Measurements from ENCODE around the gene SDK1.

SDK1 gene

DNA sequence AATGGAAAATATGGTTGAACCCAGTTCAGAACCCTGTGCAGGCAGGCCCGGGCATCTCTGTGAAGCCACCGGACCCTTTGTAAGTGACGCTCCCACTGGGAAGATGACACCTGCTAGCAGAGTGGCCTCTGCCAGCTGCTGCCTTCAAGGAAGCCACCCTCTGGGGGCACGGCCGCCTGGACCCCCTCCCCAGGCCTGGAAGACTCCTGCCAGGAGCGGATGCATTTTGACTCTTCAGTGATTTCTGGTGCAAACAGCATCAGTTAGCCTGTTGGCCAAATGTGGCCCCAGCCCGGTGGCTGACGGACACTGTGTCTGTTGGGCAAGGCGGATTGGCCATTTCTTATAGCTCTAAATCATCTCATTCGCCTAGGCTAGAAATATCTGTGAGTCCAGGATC lies 867.0 kb downstream of the SDK1 start:
- Histone ChIP-seq H3K4me1 (ENCODE audit: insufficient read depth, poor library complexity, severe bottlenecking) (no peaks in the 10 kb centered on the region), H3K36me3 (ENCODE audit: low read depth) (no peaks in the 10 kb centered on the region), H3K27me3 (ENCODE audit: insufficient read depth, poor library complexity, severe bottlenecking) (no peaks in the 10 kb centered on the region), H3K27ac (ENCODE audit: poor library complexity, severe bottlenecking) (no peak overlapping the region), H3K4me3 (ENCODE audit: severe bottlenecking) (no peak overlapping the region), H3K9me3 (ENCODE audit: severe bottlenecking) (no peaks in the 10 kb centered on the region)
- TF ChIP-seq, protein P1, sequence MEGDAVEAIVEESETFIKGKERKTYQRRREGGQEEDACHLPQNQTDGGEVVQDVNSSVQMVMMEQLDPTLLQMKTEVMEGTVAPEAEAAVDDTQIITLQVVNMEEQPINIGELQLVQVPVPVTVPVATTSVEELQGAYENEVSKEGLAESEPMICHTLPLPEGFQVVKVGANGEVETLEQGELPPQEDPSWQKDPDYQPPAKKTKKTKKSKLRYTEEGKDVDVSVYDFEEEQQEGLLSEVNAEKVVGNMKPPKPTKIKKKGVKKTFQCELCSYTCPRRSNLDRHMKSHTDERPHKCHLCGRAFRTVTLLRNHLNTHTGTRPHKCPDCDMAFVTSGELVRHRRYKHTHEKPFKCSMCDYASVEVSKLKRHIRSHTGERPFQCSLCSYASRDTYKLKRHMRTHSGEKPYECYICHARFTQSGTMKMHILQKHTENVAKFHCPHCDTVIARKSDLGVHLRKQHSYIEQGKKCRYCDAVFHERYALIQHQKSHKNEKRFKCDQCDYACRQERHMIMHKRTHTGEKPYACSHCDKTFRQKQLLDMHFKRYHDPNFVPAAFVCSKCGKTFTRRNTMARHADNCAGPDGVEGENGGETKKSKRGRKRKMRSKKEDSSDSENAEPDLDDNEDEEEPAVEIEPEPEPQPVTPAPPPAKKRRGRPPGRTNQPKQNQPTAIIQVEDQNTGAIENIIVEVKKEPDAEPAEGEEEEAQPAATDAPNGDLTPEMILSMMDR (IDR thresholded peaks at IDR 0.05; ENCODE audit: poor library complexity, severe bottlenecking) = no peak
- ATAC-seq (ENCODE audit: low read depth) (no peak), DNase-seq (ENCODE audit: low spot score) (no peak)

- Histone ChIP-seq H3K27me3 (ENCODE audit: insufficient read depth, poor library complexity, severe bottlenecking) (no peaks in the 10 kb centered on the region), H3K4me1 (ENCODE audit: insufficient read depth, poor library complexity, severe bottlenecking) (no peaks in the 10 kb centered on the region), H3K4me3 (ENCODE audit: severe bottlenecking) (no peak overlapping the region), H3K9me3 (ENCODE audit: severe bottlenecking) (no peaks in the 10 kb centered on the region), H3K27ac (ENCODE audit: poor library complexity, severe bottlenecking) (no peak overlapping the region), H3K36me3 (ENCODE audit: low read depth) (no peaks in the 10 kb centered on the region)
- TF ChIP-seq, protein P1 (IDR thresholded peaks at IDR 0.05; ENCODE audit: poor library complexity, severe bottlenecking) = no peak
- ATAC-seq (ENCODE audit: low read depth) (no peak), DNase-seq (ENCODE audit: low spot score) (no peak)
Measured at GRCh38 chr7:4168541-4168940, 867.5 kb downstream of the SDK1 start.

DNA sequence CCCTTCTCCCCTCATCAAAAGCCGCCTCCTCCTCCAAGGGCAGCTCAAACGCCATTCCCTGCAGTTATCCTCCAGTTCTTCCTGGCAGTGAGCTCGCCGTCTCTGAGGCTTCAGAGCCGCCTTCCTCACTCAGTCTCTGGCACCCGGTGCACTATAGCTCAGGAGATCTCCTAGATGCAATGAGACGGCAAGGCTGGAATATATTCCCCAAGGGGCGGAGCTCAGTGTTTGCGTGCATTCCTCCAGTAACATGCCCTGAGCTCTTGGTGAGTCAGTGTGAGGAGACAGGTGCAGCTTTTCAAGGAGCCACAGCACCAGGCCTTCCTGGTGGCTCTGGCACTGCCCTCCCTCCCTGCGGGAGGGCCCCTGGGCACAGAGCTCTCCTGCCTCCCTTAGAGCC lies 868.4 kb downstream of the SDK1 start:
- ATAC-seq (ENCODE audit: low read depth) (peak; percentile 77), DNase-seq (ENCODE audit: low spot score) (no peak)
- Histone ChIP-seq H3K4me3 (ENCODE audit: severe bottlenecking) (no peak overlapping the region), H3K9me3 (ENCODE audit: severe bottlenecking) (no peaks in the 10 kb centered on the region), H3K36me3 (ENCODE audit: low read depth) (no peaks in the 10 kb centered on the region), H3K27ac (ENCODE audit: poor library complexity, severe bottlenecking) (no peak overlapping the region), H3K27me3 (ENCODE audit: insufficient read depth, poor library complexity, severe bottlenecking) (no peaks in the 10 kb centered on the region), H3K4me1 (ENCODE audit: insufficient read depth, poor library complexity, severe bottlenecking) (no peaks in the 10 kb centered on the region)
- TF ChIP-seq, protein P1 (IDR thresholded peaks at IDR 0.05; ENCODE audit: poor library complexity, severe bottlenecking) = no peak

GRCh38 chr7:4170997-4171786 lies 870.1 kb downstream of the SDK1 start:
- Histone ChIP-seq H3K27ac (ENCODE audit: poor library complexity, severe bottlenecking) (no peak overlapping the region), H3K4me1 (ENCODE audit: insufficient read depth, poor library complexity, severe bottlenecking) (no peaks in the 10 kb centered on the region), H3K36me3 (ENCODE audit: low read depth) (no peaks in the 10 kb centered on the region), H3K9me3 (ENCODE audit: severe bottlenecking) (no peaks in the 10 kb centered on the region), H3K27me3 (ENCODE audit: insufficient read depth, poor library complexity, severe bottlenecking) (no peaks in the 10 kb centered on the region), H3K4me3 (ENCODE audit: severe bottlenecking) (no peak overlapping the region)
- DNase-seq (ENCODE audit: low spot score) = no peak
- TF ChIP-seq, protein P1 (IDR thresholded peaks at IDR 0.05; ENCODE audit: poor library complexity, severe bottlenecking) = no peak
- no peak for ATAC-seq (ENCODE audit: low read depth)

DNA sequence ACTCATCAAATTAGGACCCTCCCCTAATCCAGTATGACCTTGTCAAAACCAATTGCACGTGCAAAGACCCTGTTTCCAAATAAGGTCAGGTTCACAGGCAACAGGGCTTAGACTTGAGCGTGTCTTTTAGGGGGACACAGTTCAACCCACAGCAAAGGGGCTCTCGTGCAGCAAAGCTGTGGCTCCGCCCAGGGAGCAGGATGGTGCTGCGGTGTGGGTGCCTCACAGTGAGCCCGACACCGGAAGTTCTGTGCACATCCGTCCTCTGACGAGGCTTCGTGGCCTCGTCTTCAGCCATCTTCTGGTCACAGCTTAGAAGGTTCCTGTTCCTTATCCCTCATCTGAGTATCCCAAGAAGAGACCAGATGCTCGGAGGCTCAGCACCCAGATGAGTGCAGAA lies 871.8 kb downstream of the SDK1 start:
- Histone ChIP-seq H3K4me3 (ENCODE audit: severe bottlenecking) (no peak overlapping the region), H3K27ac (ENCODE audit: poor library complexity, severe bottlenecking) (no peak overlapping the region), H3K36me3 (ENCODE audit: low read depth) (no peaks in the 10 kb centered on the region), H3K4me1 (ENCODE audit: insufficient read depth, poor library complexity, severe bottlenecking) (no peaks in the 10 kb centered on the region), H3K9me3 (ENCODE audit: severe bottlenecking) (no peaks in the 10 kb centered on the region), H3K27me3 (ENCODE audit: insufficient read depth, poor library complexity, severe bottlenecking) (no peaks in the 10 kb centered on the region)
- ATAC-seq (ENCODE audit: low read depth) (no peak), DNase-seq (ENCODE audit: low spot score) (no peak)
- TF ChIP-seq, protein P1 (IDR thresholded peaks at IDR 0.05; ENCODE audit: poor library complexity, severe bottlenecking) = no peak

All from RWPE2 (cell line).